Mesenchymal stem cell (in vitro differentiated cells and primary cell): Measurements from ENCODE around the gene DCPS. TPM values are rescaled to one million over a fixed set of nuclear protein-coding genes. Genes with fewer than 3 reads are reported as not detected.
A peak's percentile ranks its signal among the peaks of the same experiment; 100 is the strongest.
"Not testable (repeated sequence)": the region's sequence is repeated elsewhere in the genome, so short reads cannot be mapped to it uniquely, and the experiment has no call there.

Experiments used
- DNase-seq: peaks from one replicate; pipeline ENCODE4 v3.0.0-alpha.2; 2013
- H2AFZ ChIP-seq: one replicate; pipeline ENCODE4 v1.6.1; 2013; ENCODE audit warnings: low read depth, mild to moderate bottlenecking, control low read depth, inconsistent platforms, low read length, moderate library complexity
- H2AK5ac ChIP-seq: 2 replicates; pipeline ENCODE4 v1.6.1; 2013; ENCODE audit warnings: low read length, moderate library complexity, mild to moderate bottlenecking, inconsistent platforms; ENCODE audit not compliant: severe bottlenecking
- H2BK120ac ChIP-seq: one replicate; pipeline ENCODE4 v1.6.1; 2013; ENCODE audit warnings: low read depth, mild to moderate bottlenecking, inconsistent platforms, low read length, moderate library complexity
- H2BK12ac ChIP-seq, 2 experiments: one replicate each; pipeline ENCODE4 v1.6.1; 2013; ENCODE audit warnings: inconsistent platforms in 2 of 2, low read length in 2 of 2, mild to moderate bottlenecking in 2 of 2, moderate library complexity in 2 of 2, control low read depth in 1 of 2
- H2BK15ac ChIP-seq: one replicate; pipeline ENCODE4 v1.6.1; 2013; ENCODE audit warnings: mild to moderate bottlenecking, low read depth, inconsistent platforms; ENCODE audit not compliant: poor library complexity, severe bottlenecking
- H2BK5ac ChIP-seq: 2 replicates; pipeline ENCODE4 v1.6.1; 2013; ENCODE audit warnings: low read depth, mild to moderate bottlenecking, low read length, control low read depth, inconsistent platforms; ENCODE audit not compliant: poor library complexity, severe bottlenecking
- H3K14ac ChIP-seq, 2 experiments: one replicate each; pipeline ENCODE4 v1.6.1; 2013; ENCODE audit warnings: inconsistent platforms in 2 of 2, low read length in 2 of 2, control low read depth in 1 of 2, mild to moderate bottlenecking in 1 of 2, moderate library complexity in 1 of 2
- H3K18ac ChIP-seq, 2 experiments: one replicate each; pipeline ENCODE4 v1.6.1; 2013; ENCODE audit warnings: inconsistent platforms in 2 of 2, low read length in 2 of 2, control low read depth in 1 of 2, low read depth in 1 of 2, mild to moderate bottlenecking in 1 of 2
- H3K23ac ChIP-seq, 2 experiments: one replicate each; pipeline ENCODE4 v1.6.1; 2013; ENCODE audit warnings: inconsistent platforms in 2 of 2, low read length in 2 of 2, mild to moderate bottlenecking in 2 of 2, moderate library complexity in 2 of 2, control low read depth in 1 of 2
- H3K27ac ChIP-seq: 2 replicates; pipeline ENCODE4 v1.5.1; 2013; ENCODE audit warnings: mild to moderate bottlenecking, moderate library complexity, low read length, control low read depth, inconsistent platforms; ENCODE audit not compliant: poor library complexity, severe bottlenecking
- H3K27me3 ChIP-seq, 2 experiments: 2 replicates each; pipeline versions ENCODE4 v1.6.1 to v1.7.0; 2013; ENCODE audit warnings: low read length in 2 of 2, mild to moderate bottlenecking in 2 of 2, moderate library complexity in 2 of 2, control low read depth in 1 of 2, inconsistent platforms in 1 of 2; ENCODE audit not compliant: control insufficient read depth in 1 of 2, insufficient read depth in 1 of 2
- H3K36me3 ChIP-seq, 2 experiments: 2 replicates each; pipeline versions ENCODE4 v1.6.1 to v1.7.0; 2013; ENCODE audit warnings: low read length in 2 of 2, control low read depth in 1 of 2, inconsistent platforms in 1 of 2, low read depth in 1 of 2, mild to moderate bottlenecking in 1 of 2; ENCODE audit not compliant: insufficient read depth in 2 of 2, control insufficient read depth in 1 of 2
- H3K4ac ChIP-seq, 2 experiments: one replicate each; pipeline ENCODE4 v1.6.1; 2013; ENCODE audit warnings: inconsistent platforms in 2 of 2, low read length in 2 of 2, mild to moderate bottlenecking in 2 of 2, moderate library complexity in 2 of 2, control low read depth in 1 of 2, low read depth in 1 of 2
- H3K4me1 ChIP-seq: 2 replicates; pipeline ENCODE4 v1.6.1; 2013; ENCODE audit warnings: low read depth, low read length, control low read depth; ENCODE audit not compliant: control insufficient read depth, insufficient read depth
- H3K4me2 ChIP-seq: 2 replicates; pipeline ENCODE4 v1.6.1; 2013; ENCODE audit warnings: low read length, mild to moderate bottlenecking, inconsistent platforms; ENCODE audit not compliant: poor library complexity, severe bottlenecking
- H3K4me3 ChIP-seq, 2 experiments: 2 replicates each; pipeline versions ENCODE4 v1.5.1 to v1.7.0; 2013; ENCODE audit warnings: low read length in 2 of 2, mild to moderate bottlenecking in 2 of 2, control low read depth in 1 of 2, low read depth in 1 of 2; ENCODE audit not compliant: insufficient read depth in 1 of 2
- H3K79me1 ChIP-seq: replicated peaks from 2 replicates; pipeline ENCODE4 v1.6.1; 2013; ENCODE audit warnings: mild to moderate bottlenecking, control low read depth, low read length, inconsistent platforms; ENCODE audit not compliant: poor library complexity, severe bottlenecking
- H3K9ac ChIP-seq: 2 replicates; pipeline ENCODE4 v1.7.0; 2013; ENCODE audit warnings: mild to moderate bottlenecking, low read length, moderate library complexity
- H3K9me3 ChIP-seq: 2 replicates; pipeline ENCODE4 v1.7.0; 2013; ENCODE audit warnings: mild to moderate bottlenecking, low read length; ENCODE audit not compliant: control insufficient read depth
- H4K8ac ChIP-seq: one replicate; pipeline ENCODE4 v1.6.1; 2013; ENCODE audit warnings: inconsistent platforms, mild to moderate bottlenecking, low read length, moderate library complexity
- H4K91ac ChIP-seq: one replicate; pipeline ENCODE4 v1.6.1; 2013; ENCODE audit warnings: mild to moderate bottlenecking, low read length, inconsistent platforms
- WGBS: methylation state at CpG from one replicate; pipeline ENCODE4 v1.1.7; 2013; ENCODE audit warnings: mixed read lengths; 5-methylcytosine and 5-hydroxymethylcytosine counted together
- polyA plus RNA-seq, 2 experiments: library from polyadenylated mRNA; stranded (reverse); fragments of 200-250 nt; gene quantifications; one replicate each; pipeline ENCODE4 v1.2.3, GENCODE V29; 2013

The DCPS gene
- polyA plus RNA-seq (2013, experiment 1 of 2), result 13.0 TPM
- polyA plus RNA-seq (2013, experiment 2 of 2), result 12.5 TPM

- Histone ChIP-seq H3K14ac (peak within 1 kb of the TSS in 1 of 2 experiments; percentile 45), H3K4ac (peak within 1 kb of the TSS; percentile 82 to 97), H3K4me1 (peaks cover 4% of the 10 kb centered on the region), H2AK5ac (peak within 1 kb of the TSS; percentile 87), H3K4me3 (peak within 1 kb of the TSS; percentile 69 to 91), H4K8ac (peak within 1 kb of the TSS; percentile 99), H2AFZ (peak within 1 kb of the TSS; percentile 59), H2BK12ac (peak within 1 kb of the TSS in 1 of 2 experiments; percentile 39), H3K79me1 (peaks cover 17% of the 10 kb centered on the region), H3K9ac (peak within 1 kb of the TSS; percentile 94), H3K27me3 (no peaks in the 10 kb centered on the region), H2BK120ac (peak within 1 kb of the TSS; percentile 80), H3K23ac (no peak within 1 kb of the TSS), H2BK15ac (peak within 1 kb of the TSS; percentile 90), H4K91ac (peak within 1 kb of the TSS; percentile 93), H3K27ac (peak within 1 kb of the TSS; percentile 65), H3K36me3 (peaks cover 3 to 4% of the 10 kb centered on the region in 2 experiments), H3K4me2 (peak within 1 kb of the TSS; percentile 78), H3K9me3 (no peaks in the 10 kb centered on the region), H3K18ac (peak within 1 kb of the TSS; percentile 88 to 94), H2BK5ac (peak within 1 kb of the TSS; percentile 48)
- WGBS, result 3% methylated on average over 56 of the region's 61 CpGs
- peak; percentile 91 for DNase-seq
Measured at GRCh38 chr11:126303623-126304456, at the start of gene DCPS. Gene DCPS, plus strand, starts transcription at chr11:126304060. Its CDS starts 21 bp downstream, at chr11:126304081.

- H3K27ac ChIP-seq, result no peak overlapping the region
- H2BK12ac ChIP-seq, result no peak overlapping the region
- no peak overlapping the region for H2BK120ac ChIP-seq
- no peak overlapping the region for H3K4me3 ChIP-seq
- no peak overlapping the region for H4K91ac ChIP-seq
- no peak overlapping the region for H2BK15ac ChIP-seq
- no peak overlapping the region for H3K4ac ChIP-seq
- H3K79me1 ChIP-seq, result peaks cover 3% of the 10 kb centered on the region
- no peak for DNase-seq
- no peak overlapping the region for H3K14ac ChIP-seq
- H3K4me1 ChIP-seq, result peaks cover 2% of the 10 kb centered on the region
- no peaks in the 10 kb centered on the region for H3K9me3 ChIP-seq
- H3K36me3 ChIP-seq, result peaks cover 25 to 71% of the 10 kb centered on the region in 2 experiments
- no peak overlapping the region for H3K18ac ChIP-seq
- WGBS, result 100% methylated on average over 1 of the region's 1 CpG
- no peak overlapping the region for H2AFZ ChIP-seq
- no peaks in the 10 kb centered on the region for H3K27me3 ChIP-seq
- no peak overlapping the region for H3K23ac ChIP-seq
- no peak overlapping the region for H3K4me2 ChIP-seq
- H3K9ac ChIP-seq, result no peak overlapping the region
- no peak overlapping the region for H2BK5ac ChIP-seq
- no peak overlapping the region for H2AK5ac ChIP-seq
- no peak overlapping the region for H4K8ac ChIP-seq
Measured at GRCh38 chr11:126254819-126255218, 49.0 kb upstream of the DCPS start.

- H3K27ac ChIP-seq, H3K18ac ChIP-seq, DNase-seq, H3K14ac ChIP-seq, H3K9ac ChIP-seq, H4K8ac ChIP-seq, H3K27me3 ChIP-seq, H3K4me3 ChIP-seq, H3K4me2 ChIP-seq, H2BK5ac ChIP-seq, H3K9me3 ChIP-seq, H2AK5ac ChIP-seq, H2AFZ ChIP-seq, H4K91ac ChIP-seq, H3K4ac ChIP-seq, H2BK15ac ChIP-seq, H3K79me1 ChIP-seq, H2BK12ac ChIP-seq, H3K4me1 ChIP-seq, H2BK120ac ChIP-seq, H3K23ac ChIP-seq: not testable (repeated sequence)
- WGBS, result 99% methylated on average over 3 of the region's 5 CpGs
- H3K36me3 ChIP-seq, result peaks cover 28 to 68% of the 10 kb centered on the region in 2 experiments
Measured at GRCh38 chr11:126255507-126255906, 48.4 kb upstream of the DCPS start.

GRCh38 chr11:126256216-126256615, 47.6 kb upstream of the DCPS start:
- Histone ChIP-seq H3K18ac (no peak overlapping the region), H3K14ac (no peak overlapping the region), H3K36me3 (peaks cover 28 to 67% of the 10 kb centered on the region in 2 experiments), H2BK12ac (no peak overlapping the region), H3K23ac (no peak overlapping the region), H3K27ac (no peak overlapping the region), H3K27me3 (no peaks in the 10 kb centered on the region), H2BK120ac (no peak overlapping the region), H3K4me2 (no peak overlapping the region), H3K4me3 (no peak overlapping the region), H2BK15ac (no peak overlapping the region), H2AFZ (no peak overlapping the region), H4K8ac (no peak overlapping the region), H4K91ac (no peak overlapping the region), H3K4me1 (peaks cover 2% of the 10 kb centered on the region), H3K4ac (no peak overlapping the region), H2AK5ac (no peak overlapping the region), H3K79me1 (peaks cover 3% of the 10 kb centered on the region), H3K9me3 (no peaks in the 10 kb centered on the region), H3K9ac (no peak overlapping the region), H2BK5ac (no peak overlapping the region)
- no peak for DNase-seq
- WGBS, result 94% methylated on average over 3 of the region's 4 CpGs
